A549 (cell line): ENCODE data around the gene PRSS1.
"Not testable (repeated sequence)": the region's sequence is repeated elsewhere in the genome, so short reads cannot be mapped to it uniquely, and the experiment has no call there.

Experiments
- EP300 ChIP-seq, 2 experiments: fragments of >200 bp; sonication (Bioruptor Twin); formaldehyde crosslinking; IDR thresholded peaks; 2 replicates in 1 of 2; 3 replicates in 1 of 2; pipeline ENCODE4 v1.6.1; 2016 to 2017
- POLR2A ChIP-seq: IDR thresholded peaks from 2 replicates; pipeline ENCODE4 v1.6.1; 2012; ENCODE audit warnings: mild to moderate bottlenecking, low read length
- POLR2AphosphoS2 ChIP-seq: conservative IDR thresholded peaks from 2 replicates; pipeline ENCODE4 v1.6.1; 2012; ENCODE audit warnings: low read length, improper control_type of control experiment, inconsistent platforms
- TF ChIP-seq, protein P1 (sequence below): fragments of >200 bp; sonication (Bioruptor Twin); formaldehyde crosslinking; IDR thresholded peaks from 3 replicates; pipeline ENCODE4 v1.5.1; 2016

DNA sequence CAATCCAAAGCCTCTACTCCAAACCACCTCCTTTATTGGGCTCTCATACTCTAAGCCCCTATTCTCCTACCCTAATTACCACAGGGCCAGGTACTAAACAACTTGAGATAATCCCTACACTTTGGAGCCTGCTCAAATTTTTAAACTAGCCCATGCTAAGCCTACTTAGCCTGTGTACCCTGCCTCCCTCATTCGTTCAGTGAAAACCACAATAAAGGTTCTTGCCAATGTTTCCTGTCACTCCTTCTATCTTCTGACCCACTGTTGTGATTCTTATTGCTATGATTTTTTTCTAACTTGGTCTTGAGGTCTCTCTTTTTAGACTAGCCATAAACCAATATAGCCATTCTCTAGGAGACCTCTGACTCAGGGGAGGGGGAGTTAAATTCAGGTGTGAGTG lies 48.3 kb upstream of the PRSS1 start:
- TF ChIP-seq POLR2AphosphoS2; EP300 (IDR thresholded peaks at IDR 0.05); POLR2A: not testable (repeated sequence)
- TF ChIP-seq, protein P1, sequence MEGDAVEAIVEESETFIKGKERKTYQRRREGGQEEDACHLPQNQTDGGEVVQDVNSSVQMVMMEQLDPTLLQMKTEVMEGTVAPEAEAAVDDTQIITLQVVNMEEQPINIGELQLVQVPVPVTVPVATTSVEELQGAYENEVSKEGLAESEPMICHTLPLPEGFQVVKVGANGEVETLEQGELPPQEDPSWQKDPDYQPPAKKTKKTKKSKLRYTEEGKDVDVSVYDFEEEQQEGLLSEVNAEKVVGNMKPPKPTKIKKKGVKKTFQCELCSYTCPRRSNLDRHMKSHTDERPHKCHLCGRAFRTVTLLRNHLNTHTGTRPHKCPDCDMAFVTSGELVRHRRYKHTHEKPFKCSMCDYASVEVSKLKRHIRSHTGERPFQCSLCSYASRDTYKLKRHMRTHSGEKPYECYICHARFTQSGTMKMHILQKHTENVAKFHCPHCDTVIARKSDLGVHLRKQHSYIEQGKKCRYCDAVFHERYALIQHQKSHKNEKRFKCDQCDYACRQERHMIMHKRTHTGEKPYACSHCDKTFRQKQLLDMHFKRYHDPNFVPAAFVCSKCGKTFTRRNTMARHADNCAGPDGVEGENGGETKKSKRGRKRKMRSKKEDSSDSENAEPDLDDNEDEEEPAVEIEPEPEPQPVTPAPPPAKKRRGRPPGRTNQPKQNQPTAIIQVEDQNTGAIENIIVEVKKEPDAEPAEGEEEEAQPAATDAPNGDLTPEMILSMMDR, result not testable (repeated sequence)
